ENCODE data around the gene DLG5.
A peak's percentile ranks its signal among the peaks of the same experiment; 100 is the strongest.

DLG5 gene

DNA sequence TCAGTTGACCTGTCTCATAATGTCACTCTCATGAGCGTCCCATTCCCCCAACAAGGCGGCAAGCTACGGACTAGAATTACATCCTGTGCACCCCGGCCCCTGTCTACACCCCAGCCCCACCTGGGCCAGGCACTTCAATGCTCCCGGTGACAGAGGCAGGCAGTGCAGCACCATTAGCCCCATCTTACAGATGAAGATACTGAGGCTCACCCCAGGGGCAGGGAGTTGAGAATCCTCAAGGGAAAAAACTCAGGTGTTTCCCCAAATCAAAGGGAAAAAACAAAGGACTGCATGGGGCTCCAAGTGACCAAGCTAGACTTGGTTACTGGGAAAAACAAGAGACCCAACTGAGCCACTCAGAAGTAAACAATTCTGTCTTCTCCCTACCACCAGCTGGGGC is 4.5 kb downstream of the DLG5 start:
- Histone ChIP-seq H3K4me3 (ENCODE audit: low read depth, low read length) (no peak overlapping the region), H2AK5ac (ENCODE audit: low read length) (no peak overlapping the region), H2BK5ac (ENCODE audit: low read depth, low read length, poor library complexity) (no peak overlapping the region), H3K9ac (ENCODE audit: low read length) (no peak overlapping the region), H3K79me2 (ENCODE audit: control insufficient read depth, insufficient read depth, low read length, poor library complexity) (peaks cover 36% of the 10 kb centered on the region), H3K14ac (ENCODE audit: low read length) (no peak overlapping the region), H2BK12ac (ENCODE audit: low read length) (no peak overlapping the region), H4K12ac (ENCODE audit: low read depth, low read length) (no peak overlapping the region), H3K4me1 (ENCODE audit: control insufficient read depth in 1 of 2, insufficient read depth in 2 of 2, low read length in 2 of 2) (peaks cover 23 to 34% of the 10 kb centered on the region in 2 experiments), H2AFZ (ENCODE audit: insufficient read depth, low read length, poor library complexity) (no peak overlapping the region), H3K27me3 (ENCODE audit: insufficient read depth, low read length) (no peaks in the 10 kb centered on the region), H2BK120ac (ENCODE audit: insufficient read depth, low read length, poor library complexity) (no peak overlapping the region), H3K9me3 (ENCODE audit: insufficient read depth, low read depth, low read length) (no peaks in the 10 kb centered on the region), H3K4ac (ENCODE audit: low read depth, low read length) (peak overlapping the region; percentile 21), H3K23ac (ENCODE audit: low read length) (no peak overlapping the region), H3K27ac (ENCODE audit: low read depth, low read length) (no peak overlapping the region), H4K8ac (ENCODE audit: low read depth, low read length) (no peak overlapping the region), H3K4me2 (ENCODE audit: low read length) (no peak overlapping the region), H4K91ac (ENCODE audit: low read depth, low read length) (no peak overlapping the region), H3K36me3 (ENCODE audit: control insufficient read depth in 1 of 2, insufficient read depth in 2 of 2, low read length in 2 of 2) (peaks cover 2 to 3% of the 10 kb centered on the region in 2 experiments), H3K18ac (ENCODE audit: low read length) (no peak overlapping the region), H3K79me1 (ENCODE audit: low read length) (peaks cover 10% of the 10 kb centered on the region)
- no CpG with 5 or more reads among the region's 5 CpGs for WGBS (ENCODE audit: extremely low coverage, insufficient coverage, insufficient read length)
- no peak for DNase-seq

DNA sequence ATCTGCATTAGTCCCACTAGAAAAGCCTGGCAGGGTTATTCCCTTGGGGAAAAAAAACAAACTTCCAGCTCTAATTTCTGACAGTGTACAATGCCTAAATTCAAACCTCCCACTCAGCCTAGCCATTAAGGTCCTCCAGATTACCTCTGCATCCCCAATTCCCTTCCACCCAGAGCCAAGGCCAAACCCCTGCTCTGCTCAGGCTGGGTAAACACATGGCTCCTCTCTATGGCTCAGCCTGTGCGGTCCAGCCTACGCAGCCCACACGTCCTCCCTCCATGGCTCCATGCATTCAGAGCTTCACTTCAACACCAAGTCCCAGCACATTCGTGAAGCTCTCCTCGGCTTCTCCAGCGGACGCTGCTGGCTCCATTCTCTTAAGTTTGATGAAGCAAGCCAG is 5.2 kb downstream of the DLG5 start:
- no peak overlapping the region for H3K4me3 ChIP-seq (ENCODE audit: low read depth, low read length)
- H3K79me1 ChIP-seq (ENCODE audit: low read length), result peaks cover 5% of the 10 kb centered on the region
- peaks cover 23 to 33% of the 10 kb centered on the region in 2 experiments for H3K4me1 ChIP-seq (ENCODE audit: control insufficient read depth in 1 of 2, insufficient read depth in 2 of 2, low read length in 2 of 2)
- H3K79me2 ChIP-seq (ENCODE audit: control insufficient read depth, insufficient read depth, low read length, poor library complexity), result peaks cover 33% of the 10 kb centered on the region
- no peak overlapping the region for H2AFZ ChIP-seq (ENCODE audit: insufficient read depth, low read length, poor library complexity)
- DNase-seq, result no peak
- no peak overlapping the region for H4K8ac ChIP-seq (ENCODE audit: low read depth, low read length)
- WGBS (ENCODE audit: extremely low coverage, insufficient coverage, insufficient read length), result no CpG with 5 or more reads among the region's 7 CpGs
- no peak overlapping the region for H3K4me2 ChIP-seq (ENCODE audit: low read length)
- no peak overlapping the region for H2BK12ac ChIP-seq (ENCODE audit: low read length)
- H3K4ac ChIP-seq (ENCODE audit: low read depth, low read length), result peak overlapping the region; percentile 41
- H4K12ac ChIP-seq (ENCODE audit: low read depth, low read length), result no peak overlapping the region
- no peaks in the 10 kb centered on the region for H3K9me3 ChIP-seq (ENCODE audit: insufficient read depth, low read depth, low read length)
- no peaks in the 10 kb centered on the region for H3K27me3 ChIP-seq (ENCODE audit: insufficient read depth, low read length)
- H2AK5ac ChIP-seq (ENCODE audit: low read length), result no peak overlapping the region
- no peak overlapping the region for H3K18ac ChIP-seq (ENCODE audit: low read length)
- H3K23ac ChIP-seq (ENCODE audit: low read length), result peak overlapping the region; percentile 31
- no peak overlapping the region for H4K91ac ChIP-seq (ENCODE audit: low read depth, low read length)
- no peak overlapping the region for H3K9ac ChIP-seq (ENCODE audit: low read length)
- no peak overlapping the region for H3K27ac ChIP-seq (ENCODE audit: low read depth, low read length)
- peaks cover 2 to 3% of the 10 kb centered on the region in 2 experiments for H3K36me3 ChIP-seq (ENCODE audit: control insufficient read depth in 1 of 2, insufficient read depth in 2 of 2, low read length in 2 of 2)
- no peak overlapping the region for H2BK120ac ChIP-seq (ENCODE audit: insufficient read depth, low read length, poor library complexity)
- H3K14ac ChIP-seq (ENCODE audit: low read length), result no peak overlapping the region
- no peak overlapping the region for H2BK5ac ChIP-seq (ENCODE audit: low read depth, low read length, poor library complexity)

DNA sequence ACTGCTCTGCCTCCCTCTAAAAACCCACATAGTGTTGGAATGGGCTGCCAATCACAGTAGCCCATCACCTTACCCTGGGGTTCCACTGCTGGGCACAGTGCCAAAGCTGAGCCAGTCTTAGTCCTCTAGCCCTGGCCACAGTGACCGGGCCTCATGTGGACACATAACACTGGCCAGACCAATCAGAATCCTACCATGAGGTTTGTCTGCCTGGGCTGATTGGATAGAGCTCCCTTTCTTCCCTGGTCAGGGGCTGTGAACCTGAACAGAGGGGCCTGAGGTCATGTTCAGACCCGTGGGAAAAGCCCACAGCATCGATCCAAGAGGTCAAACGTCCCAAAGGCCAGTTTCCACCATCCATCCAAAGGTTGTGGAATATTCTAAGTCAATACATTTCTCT is 6.1 kb downstream of the DLG5 start:
- Histone ChIP-seq H2AK5ac (ENCODE audit: low read length) (no peak overlapping the region), H3K14ac (ENCODE audit: low read length) (no peak overlapping the region), H3K4me3 (ENCODE audit: low read depth, low read length) (no peak overlapping the region), H2AFZ (ENCODE audit: insufficient read depth, low read length, poor library complexity) (no peak overlapping the region), H3K79me2 (ENCODE audit: control insufficient read depth, insufficient read depth, low read length, poor library complexity) (peaks cover 24% of the 10 kb centered on the region), H4K12ac (ENCODE audit: low read depth, low read length) (no peak overlapping the region), H3K4ac (ENCODE audit: low read depth, low read length) (peak overlapping the region; percentile 26), H3K9ac (ENCODE audit: low read length) (no peak overlapping the region), H3K18ac (ENCODE audit: low read length) (no peak overlapping the region), H4K91ac (ENCODE audit: low read depth, low read length) (no peak overlapping the region), H3K27me3 (ENCODE audit: insufficient read depth, low read length) (no peaks in the 10 kb centered on the region), H3K79me1 (ENCODE audit: low read length) (no peaks in the 10 kb centered on the region), H3K27ac (ENCODE audit: low read depth, low read length) (no peak overlapping the region), H2BK12ac (ENCODE audit: low read length) (no peak overlapping the region), H3K23ac (ENCODE audit: low read length) (no peak overlapping the region), H4K8ac (ENCODE audit: low read depth, low read length) (no peak overlapping the region), H3K4me2 (ENCODE audit: low read length) (no peak overlapping the region), H3K36me3 (ENCODE audit: control insufficient read depth in 1 of 2, insufficient read depth in 2 of 2, low read length in 2 of 2) (peaks cover 2 to 3% of the 10 kb centered on the region in 2 experiments), H3K9me3 (ENCODE audit: insufficient read depth, low read depth, low read length) (no peaks in the 10 kb centered on the region), H2BK120ac (ENCODE audit: insufficient read depth, low read length, poor library complexity) (no peak overlapping the region), H3K4me1 (ENCODE audit: control insufficient read depth in 1 of 2, insufficient read depth in 2 of 2, low read length in 2 of 2) (peaks cover 22 to 30% of the 10 kb centered on the region in 2 experiments), H2BK5ac (ENCODE audit: low read depth, low read length, poor library complexity) (no peak overlapping the region)
- no peak for DNase-seq
- WGBS (ENCODE audit: extremely low coverage, insufficient coverage, insufficient read length), result no CpG with 5 or more reads among the region's 4 CpGs

DNA sequence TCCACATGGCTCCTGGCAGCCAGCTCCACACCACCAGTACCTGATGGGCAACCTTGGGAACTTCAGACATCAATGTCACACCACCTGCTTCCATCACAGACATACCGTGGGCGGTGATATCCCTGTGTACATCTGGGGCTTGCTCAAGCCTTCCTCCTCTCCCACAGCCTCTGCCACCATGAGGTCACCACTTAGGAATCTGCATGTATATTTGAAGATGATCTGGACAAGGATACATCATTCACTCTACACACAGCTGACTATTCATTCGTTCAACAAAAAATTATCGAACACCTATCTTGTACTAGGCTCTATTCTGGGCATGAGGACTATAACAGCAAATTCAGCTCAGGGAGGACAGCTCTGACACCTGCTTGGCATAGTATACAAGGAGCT is 6.8 kb downstream of the DLG5 start:
- whole genome bisulfite sequencing (ENCODE audit: extremely low coverage, insufficient coverage, insufficient read length), result no CpG with 5 or more reads among the region's 4 CpGs
- DNase-seq, result peak; percentile 67 to 79
- peaks cover 17 to 24% of the 10 kb centered on the region in 2 experiments for H3K4me1 ChIP-seq (ENCODE audit: control insufficient read depth in 1 of 2, insufficient read depth in 2 of 2, low read length in 2 of 2)

More for the DNA sequence above, 6.8 kb downstream of the DLG5 start:
- H2AK5ac ChIP-seq (ENCODE audit: low read length), result no peak overlapping the region
- H3K27ac ChIP-seq (ENCODE audit: low read depth, low read length), result no peak overlapping the region
- no peak overlapping the region for H4K8ac ChIP-seq (ENCODE audit: low read depth, low read length)
- H3K79me2 ChIP-seq (ENCODE audit: control insufficient read depth, insufficient read depth, low read length, poor library complexity), result peaks cover 20% of the 10 kb centered on the region
- H3K14ac ChIP-seq (ENCODE audit: low read length), result no peak overlapping the region
- no peak overlapping the region for H3K9ac ChIP-seq (ENCODE audit: low read length)
- H3K4me3 ChIP-seq (ENCODE audit: low read depth, low read length), result no peak overlapping the region
- no peaks in the 10 kb centered on the region for H3K9me3 ChIP-seq (ENCODE audit: insufficient read depth, low read depth, low read length)
- H3K79me1 ChIP-seq (ENCODE audit: low read length), result no peaks in the 10 kb centered on the region
- peak overlapping the region; percentile 35 for H3K4ac ChIP-seq (ENCODE audit: low read depth, low read length)
- H3K18ac ChIP-seq (ENCODE audit: low read length), result no peak overlapping the region
- H3K27me3 ChIP-seq (ENCODE audit: insufficient read depth, low read length), result no peaks in the 10 kb centered on the region
- no peak overlapping the region for H2BK120ac ChIP-seq (ENCODE audit: insufficient read depth, low read length, poor library complexity)
- no peak overlapping the region for H3K23ac ChIP-seq (ENCODE audit: low read length)
- H4K91ac ChIP-seq (ENCODE audit: low read depth, low read length), result no peak overlapping the region
- H2BK5ac ChIP-seq (ENCODE audit: low read depth, low read length, poor library complexity), result no peak overlapping the region
- H2AFZ ChIP-seq (ENCODE audit: insufficient read depth, low read length, poor library complexity), result no peak overlapping the region
- H3K4me2 ChIP-seq (ENCODE audit: low read length), result no peak overlapping the region
- H4K12ac ChIP-seq (ENCODE audit: low read depth, low read length), result no peak overlapping the region
- H2BK12ac ChIP-seq (ENCODE audit: low read length), result no peak overlapping the region
- peaks cover 2 to 3% of the 10 kb centered on the region in 2 experiments for H3K36me3 ChIP-seq (ENCODE audit: control insufficient read depth in 1 of 2, insufficient read depth in 2 of 2, low read length in 2 of 2)
